Right lobe of liver (tissue), 4 donors: ENCODE measurements around the gene YWHAH.

ENCODE experiments used
- CTCF ChIP-seq, 4 donors: fragments of 200-600 bp in 3 of 4; fragments of 450-650 bp in 1 of 4; IDR thresholded peaks; one replicate each; pipeline versions ENCODE4 v1.5.1 to v1.8.0; 2016 to 2022; ENCODE audit warnings: antibody characterized with exemption in 4 of 4, mild to moderate bottlenecking in 2 of 4
- POLR2A ChIP-seq: fragments of 450-650 bp; IDR thresholded peaks from one replicate; pipeline ENCODE4 v1.6.1; 2017; ENCODE audit warnings: antibody characterized with exemption, mild to moderate bottlenecking
- donor health status: DM: no; HTN: no; CAD: no.
- donor health status: DM: no; HTN: no; CAD: no.
- donor health status: DM: no; HTN: yes; CAD: no.

GRCh38 chr22:31898926-31899325 is 45.4 kb upstream of the YWHAH start:
- TF ChIP-seq CTCF (IDR thresholded peaks at IDR 0.05), result no peak
- no peak for TF ChIP-seq POLR2A
